Pancreas (tissue), 10 donors: ENCODE measurements around the gene ACSS3. TPM values are rescaled to one million over a fixed set of nuclear protein-coding genes. Genes with fewer than 3 reads are reported as not detected.
A peak's percentile ranks its signal among the peaks of the same experiment; 100 is the strongest.

ENCODE experiments used
- ATAC-seq, 4 donors: fragments of 200-7000 bp; cut with Tn5 transposase; one replicate each; pipeline versions ENCODE4 v1.8.0 to v1.9.1; 2020; ENCODE audit warnings: mild to moderate bottlenecking in 4 of 4, moderate library complexity in 4 of 4
- DNase-seq, 6 donors: peaks; one replicate each; pipeline ENCODE4 v3.0.0-alpha.2; 2020
- FAIRE-seq: peaks from 2 replicates; lab custom pipeline; 2012; peaks lifted over from hg19 to GRCh38; lab: Jason Lieb, UNC
- H3K27ac ChIP-seq, 4 donors: fragments of 200-600 bp; sonication (generic); 1 replicate in 3 of 4; 2 replicates in 1 of 4; pipeline versions ENCODE4 v1.5.0 to v1.8.0; 2020
- H3K27me3 ChIP-seq, 4 donors: fragments of 200-600 bp; one replicate each; pipeline ENCODE4 v1.8.0; 2021
- H3K36me3 ChIP-seq, 3 donors: fragments of 200-600 bp; sonication (generic) in 1 of 3; one replicate each; pipeline versions ENCODE4 v1.5.0 to v1.8.0; 2020 to 2021
- H3K4me1 ChIP-seq, 3 donors: fragments of 200-600 bp; one replicate each; pipeline ENCODE4 v1.8.0; 2021
- H3K4me3 ChIP-seq, 4 donors: fragments of 200-600 bp; sonication (generic) in 2 of 4; one replicate each; pipeline versions ENCODE4 v1.5.0 to v1.8.0; 2020 to 2021
- H3K9me3 ChIP-seq, 4 donors: fragments of 200-600 bp; one replicate each; pipeline ENCODE4 v1.8.0; 2021
- WGBS, 2 donors: extraction: QIAGEN DNeasy Blood & Tissue Kit; methylation state at CpG; one replicate each; pipeline ENCODE4 v1.1.7; 2013; 5-methylcytosine and 5-hydroxymethylcytosine counted together
- intact Hi-C, 3 donors: fragments of 100-400 bp; cut with DNase I; formaldehyde crosslinking; loops; one replicate each; pipeline versions ENCODE4 v1.11.1 to v1.14.2; 2022
- polyA plus RNA-seq, 2 donors: library from polyadenylated mRNA; stranded (reverse); fragments of 200-250 nt; gene quantifications; one replicate each; pipeline ENCODE4 v1.2.3, GENCODE V29; 2013
- total RNA-seq, 6 donors: library from RNA; stranded (reverse); fragmentation: NEBNext Ultra II Directional in 4 of 6; extraction: Animal tissue kit (Norgen Biotek cat#: 25700) in 4 of 6; gene quantifications; one replicate each; pipeline versions ENCODE4 v1.2.1 to v1.2.4, GENCODE V29; 2021 to 2023
- TF ChIP-seq, protein P1 (sequence below), 4 donors: fragments of 200-600 bp; sonication (generic) in 3 of 4; IDR thresholded peaks; one replicate each; pipeline versions ENCODE4 v1.5.0 to v1.8.0; 2021; ENCODE audit warnings: antibody characterized with exemption in 4 of 4
- donor health status: healthy with polysubstance abuse.
- donor health status: DM: no; HTN: no; CAD: no; lungs with moderate emphysema.
- donor health status: DM: no; HTN: no; CAD: no.
- donor health status: control.
- donor health status: control.
- donor health status: Bipolar disorder and iron deficiency.
- donor health status: DM: yes; HTN: yes; CAD: no.
- donor health status: DM: no; HTN: no; CAD: no.
- donor health status: DM: no; HTN: no; CAD: no.
- donor health status: DM: yes; HTN: yes; CAD: no.

ACSS3 gene
- total and polyA plus RNA-seq, 8 donors, result 1.4 to 5.6 (median 2.2) TPM

DNA sequence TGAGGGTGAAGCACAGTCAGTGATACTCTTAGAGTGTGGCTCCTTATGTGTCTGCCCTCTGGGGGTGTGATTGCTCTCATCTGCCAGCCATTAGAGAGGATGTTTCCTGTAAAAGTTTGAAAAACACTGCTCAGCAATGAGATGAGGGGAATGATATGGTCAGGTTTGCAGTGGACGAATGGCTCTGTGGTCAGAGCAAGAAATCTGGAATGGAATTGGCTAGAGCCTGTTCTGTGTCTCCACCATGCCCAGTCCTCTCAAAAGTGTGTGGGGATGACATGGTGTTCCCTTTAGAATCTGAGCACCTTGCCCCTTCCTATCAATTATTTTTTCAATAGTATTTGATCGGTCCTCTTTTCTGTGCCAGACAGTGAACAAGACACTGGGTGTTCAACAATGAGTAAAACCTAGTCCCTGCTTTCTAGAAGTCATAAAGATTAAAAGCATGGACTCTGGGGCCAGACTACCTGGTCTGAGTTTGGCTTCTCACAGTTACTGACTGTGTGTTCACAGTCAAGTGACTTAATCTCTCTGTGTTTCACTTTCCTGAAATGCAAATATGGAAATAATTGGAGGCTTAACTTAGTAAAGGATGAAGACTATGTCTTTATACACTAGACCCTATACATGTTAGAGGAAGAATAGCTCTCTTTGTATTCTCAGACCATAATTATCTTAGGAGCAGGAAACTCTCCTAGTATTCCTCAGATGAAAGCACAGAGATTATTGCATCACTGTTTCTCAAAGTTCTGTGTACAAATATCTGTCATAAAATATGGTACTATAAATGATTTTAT, 1.6 kb downstream of the ACSS3 start:
- Histone ChIP-seq H3K4me3 (no peak overlapping the region), H3K4me1 (no peaks in the 10 kb centered on the region), H3K27me3 (no peaks in the 10 kb centered on the region), H3K27ac (peak overlapping the region in 1 of 4 donors; percentile 0), H3K9me3 (no peaks in the 10 kb centered on the region), H3K36me3 (no peaks in the 10 kb centered on the region)
- 56 to 71% methylated on average over 2 of the region's 2 CpGs for WGBS, 2 donors
- intact Hi-C loops, result no loop called here
- FAIRE-seq, result no peak
- no peak for ATAC-seq
- no peak for DNase-seq
- TF ChIP-seq, protein P1, sequence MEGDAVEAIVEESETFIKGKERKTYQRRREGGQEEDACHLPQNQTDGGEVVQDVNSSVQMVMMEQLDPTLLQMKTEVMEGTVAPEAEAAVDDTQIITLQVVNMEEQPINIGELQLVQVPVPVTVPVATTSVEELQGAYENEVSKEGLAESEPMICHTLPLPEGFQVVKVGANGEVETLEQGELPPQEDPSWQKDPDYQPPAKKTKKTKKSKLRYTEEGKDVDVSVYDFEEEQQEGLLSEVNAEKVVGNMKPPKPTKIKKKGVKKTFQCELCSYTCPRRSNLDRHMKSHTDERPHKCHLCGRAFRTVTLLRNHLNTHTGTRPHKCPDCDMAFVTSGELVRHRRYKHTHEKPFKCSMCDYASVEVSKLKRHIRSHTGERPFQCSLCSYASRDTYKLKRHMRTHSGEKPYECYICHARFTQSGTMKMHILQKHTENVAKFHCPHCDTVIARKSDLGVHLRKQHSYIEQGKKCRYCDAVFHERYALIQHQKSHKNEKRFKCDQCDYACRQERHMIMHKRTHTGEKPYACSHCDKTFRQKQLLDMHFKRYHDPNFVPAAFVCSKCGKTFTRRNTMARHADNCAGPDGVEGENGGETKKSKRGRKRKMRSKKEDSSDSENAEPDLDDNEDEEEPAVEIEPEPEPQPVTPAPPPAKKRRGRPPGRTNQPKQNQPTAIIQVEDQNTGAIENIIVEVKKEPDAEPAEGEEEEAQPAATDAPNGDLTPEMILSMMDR (IDR thresholded peaks at IDR 0.05), result no peak

DNA sequence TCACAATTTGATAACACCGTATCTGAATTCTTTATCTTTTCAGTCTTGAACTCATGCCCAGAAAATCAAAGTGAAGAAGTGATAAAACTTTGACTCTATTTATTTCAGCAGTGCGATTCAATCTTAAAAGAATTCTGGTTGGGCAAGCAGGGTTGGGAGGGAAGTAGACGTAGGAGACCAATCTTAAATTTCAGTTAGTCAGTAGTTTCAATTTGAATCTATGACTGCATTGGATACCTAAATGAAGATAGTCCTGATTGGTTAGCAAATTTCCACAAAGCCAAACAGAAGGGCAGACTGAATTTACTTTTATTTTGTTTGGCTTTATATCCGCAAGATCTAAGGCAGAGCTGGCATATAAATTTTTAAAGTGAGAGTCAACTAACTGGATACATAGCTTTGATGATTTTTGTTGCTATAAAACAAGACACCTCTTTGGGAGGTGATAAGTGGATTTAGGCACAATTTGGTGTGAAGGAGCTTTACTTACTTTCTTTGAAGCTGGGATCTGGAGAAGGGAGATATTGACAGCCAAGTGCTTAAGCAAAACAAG, 2.6 kb downstream of the ACSS3 start:
- ATAC-seq (peak in 1 of 4 donors; percentile 26), DNase-seq (no peak), FAIRE-seq (peak; percentile 20)
- WGBS, 2 donors, result 22 to 27% methylated on average over 4 of the region's 4 CpGs
- TF ChIP-seq, protein P1 (IDR thresholded peaks at IDR 0.05), result no peak
- Histone ChIP-seq H3K4me3 (no peak overlapping the region), H3K27ac (peak overlapping the region in 1 of 4 donors; percentile 37), H3K36me3 (no peaks in the 10 kb centered on the region), H3K9me3 (no peaks in the 10 kb centered on the region), H3K27me3 (no peaks in the 10 kb centered on the region), H3K4me1 (no peaks in the 10 kb centered on the region)
- intact Hi-C loops, result no loop called here

DNA sequence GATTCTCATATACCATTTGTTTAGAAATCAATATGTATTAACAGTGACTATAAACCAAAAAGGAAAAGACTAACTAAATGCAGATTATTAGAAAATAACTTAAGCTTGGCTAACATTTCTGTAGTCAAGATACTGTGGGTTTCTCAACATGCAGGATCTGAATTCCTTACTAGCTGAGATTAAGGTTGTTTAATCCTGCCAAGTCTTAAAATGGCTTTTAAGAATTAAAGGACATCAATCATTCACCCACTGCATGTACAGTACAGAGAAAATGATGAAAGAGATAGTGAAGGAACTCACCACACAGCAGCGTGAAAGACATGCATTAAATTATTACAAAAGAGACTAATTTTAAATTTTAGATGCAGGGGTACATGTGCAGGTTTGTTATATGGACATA, 3.8 kb downstream of the ACSS3 start:
- no peak for DNase-seq
- intact Hi-C loops, result no loop called here
- WGBS, 2 donors, result 90 to 93% methylated on average over 1 of the region's 1 CpG
- Histone ChIP-seq H3K4me1 (no peaks in the 10 kb centered on the region), H3K9me3 (no peaks in the 10 kb centered on the region), H3K27me3 (no peaks in the 10 kb centered on the region), H3K36me3 (no peaks in the 10 kb centered on the region), H3K4me3 (no peak overlapping the region), H3K27ac (no peak overlapping the region)
- FAIRE-seq, result no peak
- TF ChIP-seq, protein P1 (IDR thresholded peaks at IDR 0.05), result no peak
- ATAC-seq, result no peak

DNA sequence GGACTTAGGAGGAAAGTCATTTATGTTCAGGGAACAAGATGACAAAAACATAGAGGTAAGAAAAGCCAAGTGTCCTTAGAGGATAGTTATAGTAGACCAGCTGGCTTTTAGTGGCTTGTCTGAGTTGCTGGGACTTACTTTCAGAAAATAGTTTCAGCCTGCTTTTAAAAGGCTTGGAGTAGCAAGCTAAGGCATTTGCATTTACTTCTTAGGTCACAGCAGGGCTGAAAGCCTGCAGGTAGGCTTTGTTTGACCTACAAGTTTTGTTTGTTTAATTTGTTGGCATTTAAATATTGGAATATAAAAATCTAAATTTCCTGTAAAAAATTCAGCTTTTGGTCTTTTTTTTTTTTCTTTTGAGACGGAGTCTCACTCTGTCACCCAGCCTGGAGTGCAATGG, 5.1 kb downstream of the ACSS3 start:
- FAIRE-seq (no peak), ATAC-seq (no peak), DNase-seq (no peak)
- Histone ChIP-seq H3K27me3 (no peaks in the 10 kb centered on the region), H3K4me3 (no peak overlapping the region), H3K4me1 (no peaks in the 10 kb centered on the region), H3K9me3 (no peaks in the 10 kb centered on the region), H3K36me3 (no peaks in the 10 kb centered on the region), H3K27ac (no peak overlapping the region)
- 65% methylated on average over 1 of the region's 1 CpG; no CpG with 5 or more reads in 1 of the 2 donors for WGBS, 2 donors
- intact Hi-C loops, result no loop called here
- TF ChIP-seq, protein P1 (IDR thresholded peaks at IDR 0.05), result no peak
